H1 (cell line): ENCODE data around the gene CROCC2. TPM values are rescaled to one million over a fixed set of nuclear protein-coding genes. Genes with fewer than 3 reads are reported as not detected.

Source experiments
- CTCF ChIA-PET: fragments of 300-600 bp; sonication (Branson Sonifier 250); formaldehyde crosslinking; loops from one replicate; lab custom pipeline; 2021; ENCODE audit not compliant: partially characterized antibody; lab: Charles Lee
- POLR2A ChIA-PET: fragments of 300-600 bp; sonication (Branson Sonifier 250); formaldehyde crosslinking; loops from one replicate; lab custom pipeline; 2021; ENCODE audit warnings: inconsistent platforms; ENCODE audit not compliant: partially characterized antibody; lab: Charles Lee
- DNase-seq, 2 experiments: peaks; one replicate each; pipeline versions ENCODE4 v3.0.0 to v3.0.0-alpha.2; 2010 to 2022; ENCODE audit warnings: low spot score in 2 of 2, low read depth in 1 of 2, mixed read lengths in 1 of 2
- FAIRE-seq: peaks from 2 replicates; lab custom pipeline; 2011; peaks lifted over from hg19 to GRCh38; lab: Jason Lieb, UNC
- H2AFZ ChIP-seq: 2 replicates; pipeline ENCODE4 v1.8.1; 2012; ENCODE audit warnings: low read length, inconsistent platforms
- H2AK5ac ChIP-seq: 2 replicates; pipeline ENCODE4 v1.6.1; 2013; ENCODE audit warnings: low read depth, low read length
- H2BK120ac ChIP-seq: replicated peaks from 2 replicates; pipeline ENCODE3; 2013; ENCODE audit warnings: low read depth, low read length, inconsistent platforms
- H2BK12ac ChIP-seq: 2 replicates; pipeline ENCODE4 v1.6.1; 2013; ENCODE audit warnings: low read depth, low read length
- H2BK15ac ChIP-seq: 2 replicates; pipeline ENCODE4 v1.6.1; 2013; ENCODE audit warnings: low read length
- H2BK20ac ChIP-seq: 2 replicates; pipeline ENCODE4 v1.6.1; 2013; ENCODE audit warnings: low read length
- H2BK5ac ChIP-seq: 2 replicates; pipeline ENCODE4 v1.6.1; 2013; ENCODE audit warnings: low read depth, low read length
- H3K14ac ChIP-seq: 2 replicates; pipeline ENCODE4 v1.6.1; 2013; ENCODE audit warnings: inconsistent platforms; ENCODE audit not compliant: insufficient read length
- H3K18ac ChIP-seq: 2 replicates; pipeline ENCODE4 v1.6.1; 2013; ENCODE audit warnings: low read length; ENCODE audit errors: extremely low read depth
- H3K23ac ChIP-seq: 2 replicates; pipeline ENCODE4 v1.6.1; 2013; ENCODE audit warnings: inconsistent platforms; ENCODE audit not compliant: insufficient read length
- H3K23me2 ChIP-seq: 2 replicates; pipeline ENCODE4 v1.6.1; 2013; ENCODE audit warnings: low read depth, low read length
- H3K27ac ChIP-seq: 2 replicates; pipeline ENCODE4 v1.6.1; 2011; ENCODE audit warnings: low read depth, low read length, inconsistent platforms
- H3K27me3 ChIP-seq, 4 experiments: replicated peaks in 1 of 4; 1 replicate in 1 of 4; 2 replicates in 3 of 4; pipeline versions ENCODE4 v1.6.1 to v1.8.1; 2011 to 2013; ENCODE audit warnings: low read length in 3 of 4, mild to moderate bottlenecking in 3 of 4, inconsistent platforms in 2 of 4, mixed read lengths in 2 of 4, moderate library complexity in 1 of 4; ENCODE audit not compliant: control insufficient read depth in 3 of 4, insufficient read depth in 3 of 4; ENCODE audit errors: extremely low read depth in 1 of 4
- H3K36me3 ChIP-seq, 4 experiments: 2 replicates each; pipeline versions ENCODE4 v1.6.1 to v1.8.1; 2011 to 2013; ENCODE audit warnings: mild to moderate bottlenecking in 4 of 4, low read length in 3 of 4, moderate library complexity in 2 of 4, control low read depth in 1 of 4, inconsistent platforms in 1 of 4; ENCODE audit not compliant: insufficient read depth in 4 of 4, control insufficient read depth in 2 of 4
- H3K4ac ChIP-seq: replicated peaks from 2 replicates; pipeline ENCODE3; 2013; ENCODE audit warnings: low read length, low read depth, mixed read lengths, inconsistent platforms; ENCODE audit not compliant: insufficient read length
- H3K4me1 ChIP-seq, 4 experiments: replicated peaks in 1 of 4; 1 replicate in 1 of 4; 2 replicates in 3 of 4; pipeline versions ENCODE4 v1.6.1 to v1.8.1; 2011 to 2013; ENCODE audit warnings: low read length in 3 of 4, inconsistent platforms in 2 of 4, mixed read lengths in 1 of 4; ENCODE audit not compliant: insufficient read depth in 4 of 4, control insufficient read depth in 3 of 4
- H3K4me2 ChIP-seq, 2 experiments: 2 replicates each; pipeline versions ENCODE4 v1.6.1 to v1.8.1; 2011 to 2013; ENCODE audit warnings: low read depth in 2 of 2, low read length in 2 of 2, control low read depth in 1 of 2, inconsistent platforms in 1 of 2, mild to moderate bottlenecking in 1 of 2; ENCODE audit not compliant: insufficient read depth in 1 of 2
- H3K4me3 ChIP-seq, 4 experiments: fragments of 200-600, 300-600 bp in 1 of 4; sonication (generic), shearing (Covaris generic), sonication (Bioruptor Twin) in 1 of 4; 2 replicates each; pipeline versions ENCODE4 v1.5.1 to v1.8.1; 2011 to 2016; ENCODE audit warnings: low read length in 4 of 4, low read depth in 3 of 4, control low read depth in 2 of 4, inconsistent platforms in 2 of 4, mild to moderate bottlenecking in 2 of 4, mixed read lengths in 1 of 4, moderate library complexity in 1 of 4; ENCODE audit not compliant: insufficient read depth in 2 of 4; ENCODE audit errors: extremely low read depth in 1 of 4
- H3K56ac ChIP-seq: replicated peaks from 2 replicates; pipeline ENCODE3; 2013; ENCODE audit warnings: low read depth, mild to moderate bottlenecking, mixed read lengths, low read length, inconsistent platforms; ENCODE audit not compliant: insufficient read length
- H3K79me1 ChIP-seq: 2 replicates; pipeline ENCODE4 v1.6.1; 2013; ENCODE audit warnings: low read depth, low read length, control low read depth
- H3K79me2 ChIP-seq, 2 experiments: 2 replicates each; pipeline versions ENCODE4 v1.6.1 to v1.8.1; 2012 to 2013; ENCODE audit warnings: low read length in 2 of 2, mild to moderate bottlenecking in 2 of 2, inconsistent platforms in 1 of 2; ENCODE audit not compliant: insufficient read depth in 2 of 2, control insufficient read depth in 1 of 2
- H3K9ac ChIP-seq, 4 experiments: replicated peaks in 1 of 4; 1 replicate in 1 of 4; 2 replicates in 3 of 4; pipeline versions ENCODE4 v1.6.1 to v1.8.1; 2011 to 2013; ENCODE audit warnings: low read depth in 3 of 4, low read length in 3 of 4, control low read depth in 2 of 4, mild to moderate bottlenecking in 2 of 4, moderate library complexity in 2 of 4, inconsistent platforms in 1 of 4; ENCODE audit errors: extremely low read depth in 1 of 4
- H3K9me3 ChIP-seq, 2 experiments: 2 replicates each; pipeline versions ENCODE4 v1.6.1 to v1.8.1; 2012 to 2013; ENCODE audit warnings: mild to moderate bottlenecking in 2 of 2, moderate library complexity in 2 of 2, control low read depth in 1 of 2, inconsistent platforms in 1 of 2, low read depth in 1 of 2, low read length in 1 of 2, mixed read lengths in 1 of 2; ENCODE audit not compliant: insufficient read depth in 2 of 2
- H4K20me1 ChIP-seq, 2 experiments: replicated peaks in 1 of 2; 2 replicates each; pipeline versions ENCODE3 to v1.8.1; 2011 to 2013; ENCODE audit warnings: inconsistent platforms in 2 of 2, low read length in 2 of 2, mild to moderate bottlenecking in 1 of 2; ENCODE audit not compliant: insufficient read depth in 2 of 2, control insufficient read depth in 1 of 2
- H4K5ac ChIP-seq: 2 replicates; pipeline ENCODE4 v1.6.1; 2013; ENCODE audit warnings: low read length, low read depth, mixed read lengths, inconsistent platforms; ENCODE audit not compliant: insufficient read length
- H4K8ac ChIP-seq: 2 replicates; pipeline ENCODE4 v1.8.0; 2013; ENCODE audit warnings: mild to moderate bottlenecking, moderate library complexity, low read length, inconsistent platforms; ENCODE audit not compliant: insufficient read depth; ENCODE audit errors: extremely low read depth
- H4K91ac ChIP-seq: replicated peaks from 2 replicates; pipeline ENCODE3; 2013; ENCODE audit warnings: low read length, mixed read lengths, inconsistent platforms; ENCODE audit not compliant: insufficient read length
- ASH2L ChIP-seq: fragments of 200-600, 300-600 bp; sonication (generic); IDR thresholded peaks from one replicate; pipeline ENCODE4 v1.7.1; 2017; ENCODE audit warnings: low read length
- BRCA1 ChIP-seq: IDR thresholded peaks from 2 replicates; pipeline ENCODE4 v1.6.1; 2012; ENCODE audit warnings: low read depth, low read length, improper control_type of control experiment
- CEBPB ChIP-seq: IDR thresholded peaks from 2 replicates; pipeline ENCODE4 v1.6.1; 2012; ENCODE audit warnings: low read depth, low read length
- CHD1 ChIP-seq: IDR thresholded peaks from 2 replicates; pipeline ENCODE4 v1.6.1; 2012; ENCODE audit warnings: low read depth, low read length, improper control_type of control experiment
- EGR1 ChIP-seq: IDR thresholded peaks from 2 replicates; pipeline ENCODE4 v1.6.1; 2011; ENCODE audit warnings: low read depth, low read length, borderline replicate concordance
- FOSL1 ChIP-seq: IDR thresholded peaks from 2 replicates; pipeline ENCODE4 v1.6.1; 2011; ENCODE audit warnings: mild to moderate bottlenecking, low read depth, low read length, moderate library complexity; ENCODE audit not compliant: insufficient read depth
- JUN ChIP-seq: IDR thresholded peaks from 2 replicates; pipeline ENCODE4 v1.6.1; 2011; ENCODE audit warnings: low read depth, mild to moderate bottlenecking, improper control_type of control experiment, low read length
- RFX5 ChIP-seq: IDR thresholded peaks from 2 replicates; pipeline ENCODE4 v1.6.1; 2011; ENCODE audit warnings: low read depth, low read length, improper control_type of control experiment, borderline replicate concordance
- RNF2 ChIP-seq: fragments of 200-900, 300-1000 bp; sonication (generic); IDR thresholded peaks from 2 replicates; pipeline ENCODE4 v1.7.1; 2016; ENCODE audit warnings: borderline replicate concordance, low read depth, mild to moderate bottlenecking, antibody characterized with exemption, low read length; ENCODE audit not compliant: poor library complexity, severe bottlenecking; ENCODE audit errors: missing control alignments
- ZNF274 ChIP-seq: IDR thresholded peaks from 2 replicates; pipeline ENCODE4 v1.7.0; 2012; ENCODE audit warnings: low read length, borderline replicate concordance; ENCODE audit errors: extremely low read depth
- WGBS, 2 experiments: shearing (Covaris generic) in 1 of 2; methylation state at CpG; one replicate each; pipeline versions ENCODE4 v1.1.6 to v1.1.7; 2013 to 2015; ENCODE audit warnings: low lambda C conversion rate in 2 of 2, mixed read lengths in 2 of 2, inconsistent platforms in 1 of 2, low coverage in 1 of 2, missing lambda C conversion rate in 1 of 2; ENCODE audit not compliant: insufficient replicate concordance in 2 of 2, insufficient coverage in 1 of 2, insufficient read length in 1 of 2; ENCODE audit errors: extremely low coverage in 1 of 2, missing lambda C conversion rate in 1 of 2; 5-methylcytosine and 5-hydroxymethylcytosine counted together
- polyA plus RNA-seq, 7 experiments: library from polyadenylated mRNA; depleted of rRNA in 3 of 7; stranded (reverse) in 5 of 7; unstranded in 2 of 7; fragments of >200 nt in 5 of 7; fragments of 200-250 nt in 2 of 7; gene quantifications; 1 replicate in 5 of 7; 2 replicates in 1 of 7; 4 replicates in 1 of 7; pipeline versions ENCODE4 v1.2.1 to v1.2.3, GENCODE V29; 2011 to 2013; ENCODE audit warnings: missing spikeins in 2 of 7, mixed read lengths in 2 of 7
- total RNA-seq: library from RNA; stranded (reverse); fragmentation: NEBNext Ultra II Directional; extraction: Animal tissue kit (Norgen Biotek cat#: 25700); gene quantifications from 2 replicates; pipeline ENCODE4 v1.2.1, GENCODE V29; 2021
- TF ChIP-seq, protein P1 (sequence below), 3 experiments: IDR thresholded peaks; 1 replicate in 2 of 3; 2 replicates in 1 of 3; pipeline versions ENCODE4 v1.5.1 to v1.6.1; 2011; ENCODE audit warnings: low read length in 3 of 3, mild to moderate bottlenecking in 3 of 3, inconsistent platforms in 2 of 3, low read depth in 1 of 3, moderate library complexity in 1 of 3; ENCODE audit not compliant: insufficient read depth in 1 of 3; ENCODE audit errors: control extremely low read depth in 1 of 3

Gene CROCC2
- total and polyA plus RNA-seq, 2 of the 8 experiments (the other 6 are each of a cell fraction or from before 2014, with no cell fraction given), result not detected

DNA sequence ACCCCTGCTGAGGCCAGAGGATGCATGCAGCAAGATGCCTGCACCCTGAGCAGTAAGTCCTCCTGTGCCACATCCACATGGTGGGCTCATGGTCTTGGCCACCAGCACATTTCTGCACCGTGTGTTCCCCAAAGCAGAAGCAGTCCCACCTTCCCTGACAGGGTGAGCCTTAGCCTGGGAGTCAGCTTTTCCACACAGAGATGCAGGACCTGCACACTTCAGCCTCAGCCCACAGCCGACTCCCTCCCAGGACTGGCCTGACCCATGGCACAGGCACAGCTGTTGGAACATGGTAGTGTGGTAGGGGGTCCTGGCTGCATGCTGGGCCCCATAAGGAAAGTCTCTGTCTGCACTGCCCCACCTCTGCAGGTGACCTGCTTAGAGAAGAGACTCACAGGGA lies 97.2 kb downstream of the CROCC2 start:
- H3K56ac ChIP-seq, result no peak overlapping the region
- no peak overlapping the region for H2AFZ ChIP-seq
- ChIA-PET POLR2A (interaction anchor here (0.8 kb wide), 1 partner anchor 158 kb away, joined by 3 read pairs; no protein-coding TSS in a partner anchor), CTCF (interaction anchor here (3.1 kb wide), 1 partner anchor 14 kb away, joined by 14 read pairs; no protein-coding TSS in a partner anchor)
- no peaks in the 10 kb centered on the region for H3K79me2 ChIP-seq
- 83% methylated on average over 2 of the region's 2 CpGs; no CpG with 5 or more reads in 1 of the 2 experiments for WGBS, 2 experiments
- H2BK12ac ChIP-seq, result no peak overlapping the region
- no peaks in the 10 kb centered on the region for H3K79me1 ChIP-seq
- peaks cover 11 to 13% of the 10 kb centered on the region in 2 experiments for H3K9me3 ChIP-seq
- no peak overlapping the region for H2BK20ac ChIP-seq
- H3K4me1 ChIP-seq, result peaks cover 0 to 4% (median 1%) of the 10 kb centered on the region in 4 experiments; a peak in 3 of 7 replicates
- H3K18ac ChIP-seq, result no peak overlapping the region
- H4K8ac ChIP-seq, result no peak overlapping the region
- peaks cover 4% of the 10 kb centered on the region; the same call in 1 of the 2 replicates for H3K23me2 ChIP-seq
- no peak overlapping the region for H3K23ac ChIP-seq
- H3K14ac ChIP-seq, result no peak overlapping the region
- H2AK5ac ChIP-seq, result no peak overlapping the region
- no peak overlapping the region for H3K27ac ChIP-seq
- DNase-seq (no peak), FAIRE-seq (no peak)
- H2BK5ac ChIP-seq, result no peak overlapping the region
- peaks cover 0 to 7% of the 10 kb centered on the region in 2 experiments for H4K20me1 ChIP-seq
- no peak overlapping the region for H2BK15ac ChIP-seq
- H3K4ac ChIP-seq, result no peak overlapping the region
- no peak overlapping the region for H4K5ac ChIP-seq
- H3K9ac ChIP-seq, result no peak overlapping the region
- H4K91ac ChIP-seq, result no peak overlapping the region
- H3K36me3 ChIP-seq, result no peaks in the 10 kb centered on the region
- no peak overlapping the region for H3K4me3 ChIP-seq
- H3K4me2 ChIP-seq, result no peak overlapping the region
- peaks cover 5 to 27% (median 15%) of the 10 kb centered on the region in 4 experiments for H3K27me3 ChIP-seq
- no peak overlapping the region for H2BK120ac ChIP-seq
- no peak for TF ChIP-seq BRCA1
- TF ChIP-seq EGR1, result no peak
- no peak for TF ChIP-seq CHD1
- no peak for TF ChIP-seq FOSL1
- TF ChIP-seq RFX5, result no peak
- no peak for TF ChIP-seq JUN
- TF ChIP-seq CEBPB, result no peak
- TF ChIP-seq RNF2, result no peak
- TF ChIP-seq ZNF274, result no peak
- TF ChIP-seq, protein P1, sequence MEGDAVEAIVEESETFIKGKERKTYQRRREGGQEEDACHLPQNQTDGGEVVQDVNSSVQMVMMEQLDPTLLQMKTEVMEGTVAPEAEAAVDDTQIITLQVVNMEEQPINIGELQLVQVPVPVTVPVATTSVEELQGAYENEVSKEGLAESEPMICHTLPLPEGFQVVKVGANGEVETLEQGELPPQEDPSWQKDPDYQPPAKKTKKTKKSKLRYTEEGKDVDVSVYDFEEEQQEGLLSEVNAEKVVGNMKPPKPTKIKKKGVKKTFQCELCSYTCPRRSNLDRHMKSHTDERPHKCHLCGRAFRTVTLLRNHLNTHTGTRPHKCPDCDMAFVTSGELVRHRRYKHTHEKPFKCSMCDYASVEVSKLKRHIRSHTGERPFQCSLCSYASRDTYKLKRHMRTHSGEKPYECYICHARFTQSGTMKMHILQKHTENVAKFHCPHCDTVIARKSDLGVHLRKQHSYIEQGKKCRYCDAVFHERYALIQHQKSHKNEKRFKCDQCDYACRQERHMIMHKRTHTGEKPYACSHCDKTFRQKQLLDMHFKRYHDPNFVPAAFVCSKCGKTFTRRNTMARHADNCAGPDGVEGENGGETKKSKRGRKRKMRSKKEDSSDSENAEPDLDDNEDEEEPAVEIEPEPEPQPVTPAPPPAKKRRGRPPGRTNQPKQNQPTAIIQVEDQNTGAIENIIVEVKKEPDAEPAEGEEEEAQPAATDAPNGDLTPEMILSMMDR (IDR thresholded peaks at IDR 0.05; ENCODE audit: control extremely low read depth in 1 of 3, insufficient read depth in 1 of 3, low read depth in 1 of 3, low read length in 3 of 3), result no peak
- no peak for TF ChIP-seq ASH2L
